ENCODE measurements around the gene ARHGAP5. TPM values are rescaled to one million over a fixed set of nuclear protein-coding genes. Genes with fewer than 3 reads are reported as not detected.

The ARHGAP5 gene
- total and polyA plus RNA-seq, 9 of the 15 experiments (the other 6 are each of a cell fraction or from before 2014, with no cell fraction given) = 3.1 to 21.8 (median 12.1) TPM

DNA sequence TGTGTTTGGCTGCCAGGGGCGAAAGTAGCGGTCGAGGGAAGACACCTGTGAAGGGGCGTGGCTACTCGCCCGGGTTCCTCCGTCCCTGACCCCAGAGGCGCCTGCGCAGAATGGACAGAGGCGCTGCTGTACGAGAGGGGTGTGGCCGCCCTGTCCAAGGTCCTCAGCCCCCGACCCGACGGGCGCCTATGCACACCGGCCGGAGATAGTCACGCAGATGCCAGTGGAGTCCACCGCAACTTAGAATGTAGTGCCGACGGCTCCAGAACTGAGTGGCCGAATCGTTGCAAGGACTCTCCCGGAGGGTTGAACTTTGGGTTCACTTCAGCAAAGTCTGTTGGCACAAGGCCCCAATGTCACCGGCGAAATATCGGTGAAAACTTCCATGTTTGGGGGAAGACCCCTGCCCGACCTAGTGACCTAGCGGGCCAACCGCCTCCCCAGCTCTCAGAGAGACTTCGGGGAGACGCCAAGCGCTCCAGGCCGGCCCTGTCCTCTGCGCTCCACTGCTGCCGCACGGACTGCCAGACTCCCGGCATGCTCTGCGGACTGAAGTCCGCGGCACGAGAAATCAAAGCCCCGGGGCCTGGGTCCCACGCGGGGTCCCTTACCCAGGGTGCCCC lies 124.2 kb downstream of the ARHGAP5 start (continued):
- TF ChIP-seq, protein P1, sequence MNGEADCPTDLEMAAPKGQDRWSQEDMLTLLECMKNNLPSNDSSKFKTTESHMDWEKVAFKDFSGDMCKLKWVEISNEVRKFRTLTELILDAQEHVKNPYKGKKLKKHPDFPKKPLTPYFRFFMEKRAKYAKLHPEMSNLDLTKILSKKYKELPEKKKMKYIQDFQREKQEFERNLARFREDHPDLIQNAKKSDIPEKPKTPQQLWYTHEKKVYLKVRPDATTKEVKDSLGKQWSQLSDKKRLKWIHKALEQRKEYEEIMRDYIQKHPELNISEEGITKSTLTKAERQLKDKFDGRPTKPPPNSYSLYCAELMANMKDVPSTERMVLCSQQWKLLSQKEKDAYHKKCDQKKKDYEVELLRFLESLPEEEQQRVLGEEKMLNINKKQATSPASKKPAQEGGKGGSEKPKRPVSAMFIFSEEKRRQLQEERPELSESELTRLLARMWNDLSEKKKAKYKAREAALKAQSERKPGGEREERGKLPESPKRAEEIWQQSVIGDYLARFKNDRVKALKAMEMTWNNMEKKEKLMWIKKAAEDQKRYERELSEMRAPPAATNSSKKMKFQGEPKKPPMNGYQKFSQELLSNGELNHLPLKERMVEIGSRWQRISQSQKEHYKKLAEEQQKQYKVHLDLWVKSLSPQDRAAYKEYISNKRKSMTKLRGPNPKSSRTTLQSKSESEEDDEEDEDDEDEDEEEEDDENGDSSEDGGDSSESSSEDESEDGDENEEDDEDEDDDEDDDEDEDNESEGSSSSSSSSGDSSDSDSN (IDR thresholded peaks at IDR 0.05; ENCODE audit: borderline replicate concordance in 1 of 2, low read depth in 2 of 2, low read length in 2 of 2) = no peak
- TF ChIP-seq RFX7 (CRISPR knock-in tag; IDR thresholded peaks at IDR 0.05) = no peak
- TF ChIP-seq, protein P2, sequence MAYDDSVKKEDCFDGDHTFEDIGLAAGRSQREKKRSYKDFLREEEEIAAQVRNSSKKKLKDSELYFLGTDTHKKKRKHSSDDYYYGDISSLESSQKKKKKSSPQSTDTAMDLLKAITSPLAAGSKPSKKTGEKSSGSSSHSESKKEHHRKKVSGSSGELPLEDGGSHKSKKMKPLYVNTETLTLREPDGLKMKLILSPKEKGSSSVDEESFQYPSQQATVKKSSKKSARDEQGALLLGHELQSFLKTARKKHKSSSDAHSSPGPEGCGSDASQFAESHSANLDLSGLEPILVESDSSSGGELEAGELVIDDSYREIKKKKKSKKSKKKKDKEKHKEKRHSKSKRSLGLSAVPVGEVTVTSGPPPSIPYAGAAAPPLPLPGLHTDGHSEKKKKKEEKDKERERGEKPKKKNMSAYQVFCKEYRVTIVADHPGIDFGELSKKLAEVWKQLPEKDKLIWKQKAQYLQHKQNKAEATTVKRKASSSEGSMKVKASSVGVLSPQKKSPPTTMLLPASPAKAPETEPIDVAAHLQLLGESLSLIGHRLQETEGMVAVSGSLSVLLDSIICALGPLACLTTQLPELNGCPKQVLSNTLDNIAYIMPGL (CRISPR knock-in tag; IDR thresholded peaks at IDR 0.05) = no peak
- no peak for TF ChIP-seq ARHGAP35 (IDR thresholded peaks at IDR 0.05; ENCODE audit: partially characterized antibody)
- no peak for TF ChIP-seq POU5F1 (IDR thresholded peaks at IDR 0.05; ENCODE audit: borderline replicate concordance, low read depth, low read length, partially characterized antibody)
- no peak for TF ChIP-seq ZNF174 (CRISPR knock-in tag; IDR thresholded peaks at IDR 0.05)
- TF ChIP-seq PTRF (tag; IDR thresholded peaks at IDR 0.05) = no peak
- no peak for TF ChIP-seq PHF20 (IDR thresholded peaks at IDR 0.05; ENCODE audit: partially characterized antibody)
- no peak for TF ChIP-seq CBFB (CRISPR knock-in tag; IDR thresholded peaks at IDR 0.05)
- no peak for TF ChIP-seq ZNF146 (CRISPR knock-in tag; IDR thresholded peaks at IDR 0.05; ENCODE audit: unreplicated experiment)
- peak; percentile 39; the same call in 1 of the 2 replicates for TF ChIP-seq PHF8 (IDR thresholded peaks at IDR 0.05; ENCODE audit: borderline replicate concordance, low read length)
- TF ChIP-seq SMARCE1 (IDR thresholded peaks at IDR 0.05) = no peak
- TF ChIP-seq, protein P3, sequence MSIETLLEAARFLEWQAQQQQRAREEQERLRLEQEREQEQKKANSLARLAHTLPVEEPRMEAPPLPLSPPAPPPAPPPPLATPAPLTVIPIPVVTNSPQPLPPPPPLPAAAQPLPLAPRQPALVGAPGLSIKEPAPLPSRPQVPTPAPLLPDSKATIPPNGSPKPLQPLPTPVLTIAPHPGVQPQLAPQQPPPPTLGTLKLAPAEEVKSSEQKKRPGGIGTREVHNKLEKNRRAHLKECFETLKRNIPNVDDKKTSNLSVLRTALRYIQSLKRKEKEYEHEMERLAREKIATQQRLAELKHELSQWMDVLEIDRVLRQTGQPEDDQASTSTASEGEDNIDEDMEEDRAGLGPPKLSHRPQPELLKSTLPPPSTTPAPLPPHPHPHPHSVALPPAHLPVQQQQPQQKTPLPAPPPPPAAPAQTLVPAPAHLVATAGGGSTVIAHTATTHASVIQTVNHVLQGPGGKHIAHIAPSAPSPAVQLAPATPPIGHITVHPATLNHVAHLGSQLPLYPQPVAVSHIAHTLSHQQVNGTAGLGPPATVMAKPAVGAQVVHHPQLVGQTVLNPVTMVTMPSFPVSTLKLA (conservative IDR thresholded peaks at IDR 0.05) = peak in 1 of 2 experiments; percentile 36; a peak in 1 of 4 replicates
- TF ChIP-seq STAT5A (IDR thresholded peaks at IDR 0.05; ENCODE audit: borderline replicate concordance, low read length) = no peak
- TF ChIP-seq ZFP36 (IDR thresholded peaks at IDR 0.05; ENCODE audit: low read depth, low read length, partially characterized antibody) = no peak
- peak; percentile 72 for TF ChIP-seq NCOA6 (IDR thresholded peaks at IDR 0.05)
- no peak for TF ChIP-seq KLF10 (CRISPR knock-in tag; IDR thresholded peaks at IDR 0.05)
- TF ChIP-seq ZNF785 (CRISPR knock-in tag; IDR thresholded peaks at IDR 0.05) = no peak
- TF ChIP-seq KDM1A (IDR thresholded peaks at IDR 0.05) = no peak
- TF ChIP-seq PML (IDR thresholded peaks at IDR 0.05; ENCODE audit: low read length) = no peak
- TF ChIP-seq, protein P4, sequence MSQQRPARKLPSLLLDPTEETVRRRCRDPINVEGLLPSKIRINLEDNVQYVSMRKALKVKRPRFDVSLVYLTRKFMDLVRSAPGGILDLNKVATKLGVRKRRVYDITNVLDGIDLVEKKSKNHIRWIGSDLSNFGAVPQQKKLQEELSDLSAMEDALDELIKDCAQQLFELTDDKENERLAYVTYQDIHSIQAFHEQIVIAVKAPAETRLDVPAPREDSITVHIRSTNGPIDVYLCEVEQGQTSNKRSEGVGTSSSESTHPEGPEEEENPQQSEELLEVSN (IDR thresholded peaks at IDR 0.05; ENCODE audit: borderline replicate concordance in 1 of 2, extremely low read depth in 1 of 2, insufficient read depth in 1 of 2, insufficient read length in 1 of 2, low read depth in 1 of 2, low read length in 1 of 2, poor library complexity in 1 of 2, severe bottlenecking in 1 of 2) = peak in 1 of 2 experiments; percentile 1
- no peak for TF ChIP-seq MXI1 (IDR thresholded peaks at IDR 0.05; ENCODE audit: low read depth, low read length)

All from K562 (cell line).